MCF 10A (cell line): ENCODE results near the gene ASAP2. TPM values are rescaled to one million over a fixed set of nuclear protein-coding genes. Genes with fewer than 3 reads are reported as not detected.

Source experiments
- BruUV-seq: library from RNA; stranded (reverse); fragments of 400-500 nt; replicated peaks from 2 replicates; lab custom pipeline; 2021; lab: Mats Ljungman, UMichigan
- CTCF ChIA-PET: fragments of 300-600 bp; sonication (Branson Sonifier 250); formaldehyde crosslinking; extraction: SDS; loops from one replicate; lab custom pipeline; 2021; ENCODE audit warnings: antibody characterized with exemption, inconsistent platforms; lab: Yijun Ruan, JAX
- POLR2A ChIA-PET: fragments of 300-600, 350-650 bp; sonication (Branson Sonifier 250); formaldehyde crosslinking; extraction: SDS; loops from one replicate; lab custom pipeline; 2020; ENCODE audit warnings: antibody characterized with exemption, inconsistent platforms; lab: Yijun Ruan, JAX
- DNase-seq: peaks from one replicate; pipeline ENCODE4 v3.0.0-alpha.2; 2018; ENCODE audit not compliant: unreplicated experiment
- H3K27ac Mint-ChIP-seq: one replicate; pipeline ENCODE4 v1.8.0; 2022; ENCODE audit warnings: mild to moderate bottlenecking, low read depth, mixed read lengths; ENCODE audit not compliant: unreplicated experiment
- H3K27me3 Mint-ChIP-seq: one replicate; pipeline ENCODE4 v1.8.0; 2022; ENCODE audit warnings: mixed read lengths; ENCODE audit not compliant: insufficient read depth, unreplicated experiment
- H3K36me3 Mint-ChIP-seq: one replicate; pipeline ENCODE4 v1.8.0; 2022; ENCODE audit warnings: mild to moderate bottlenecking, moderate library complexity, mixed read lengths; ENCODE audit not compliant: insufficient read depth, unreplicated experiment
- H3K4me1 Mint-ChIP-seq: one replicate; pipeline ENCODE4 v1.8.0; 2022; ENCODE audit warnings: mixed read lengths; ENCODE audit not compliant: insufficient read depth, unreplicated experiment
- H3K4me3 Mint-ChIP-seq: one replicate; pipeline ENCODE4 v1.8.0; 2022; ENCODE audit warnings: mild to moderate bottlenecking, moderate library complexity, mixed read lengths; ENCODE audit not compliant: unreplicated experiment
- H3K9me3 Mint-ChIP-seq: one replicate; pipeline ENCODE4 v1.8.0; 2022; ENCODE audit warnings: mixed read lengths; ENCODE audit not compliant: unreplicated experiment
- intact Hi-C: fragments of 100-400 bp; cut with micrococcal nuclease; formaldehyde crosslinking; loops from 2 replicates; pipeline ENCODE4 v1.14.1; 2022
- total RNA-seq: library from RNA; stranded (reverse); gene quantifications from 2 replicates; pipeline ENCODE4 v1.2.3, GENCODE V29; 2022
- TF ChIP-seq, protein P1 (sequence below): fragments of 200-600 bp; IDR thresholded peaks from one replicate; pipeline ENCODE4 v1.8.0; 2022; ENCODE audit warnings: antibody characterized with exemption, mild to moderate bottlenecking; ENCODE audit not compliant: unreplicated experiment

ASAP2 gene
- total RNA-seq, 1 experiment from 2014 or later: 80.8 TPM

GRCh38 chr2:9336576-9337314 lies 130.1 kb downstream of the ASAP2 start:
- peak; percentile 98 for DNase-seq
- ChIA-PET POLR2A (interaction anchor here (1.0 to 1.5 kb wide), 2 partner anchors 118 to 130 kb away, joined by 3 to 4 read pairs; partner anchors contain the start of gene ASAP2), CTCF (interaction anchor here (1.2 kb wide), 1 partner anchor 193 kb away, joined by 4 read pairs; no protein-coding TSS in a partner anchor)
- Mint-ChIP-seq H3K27me3 (no peaks in the 10 kb centered on the region), H3K36me3 (peaks cover 60% of the 10 kb centered on the region), H3K4me3 (no peak overlapping the region), H3K27ac (peak overlapping the region; percentile 58), H3K4me1 (peaks cover 31% of the 10 kb centered on the region), H3K9me3 (no peaks in the 10 kb centered on the region)
- intact Hi-C loops: loop anchor here (2.0 to 10.0 kb wide), 2 partner anchors 50 to 462 kb away; no protein-coding TSS in a partner anchor
- TF ChIP-seq, protein P1, sequence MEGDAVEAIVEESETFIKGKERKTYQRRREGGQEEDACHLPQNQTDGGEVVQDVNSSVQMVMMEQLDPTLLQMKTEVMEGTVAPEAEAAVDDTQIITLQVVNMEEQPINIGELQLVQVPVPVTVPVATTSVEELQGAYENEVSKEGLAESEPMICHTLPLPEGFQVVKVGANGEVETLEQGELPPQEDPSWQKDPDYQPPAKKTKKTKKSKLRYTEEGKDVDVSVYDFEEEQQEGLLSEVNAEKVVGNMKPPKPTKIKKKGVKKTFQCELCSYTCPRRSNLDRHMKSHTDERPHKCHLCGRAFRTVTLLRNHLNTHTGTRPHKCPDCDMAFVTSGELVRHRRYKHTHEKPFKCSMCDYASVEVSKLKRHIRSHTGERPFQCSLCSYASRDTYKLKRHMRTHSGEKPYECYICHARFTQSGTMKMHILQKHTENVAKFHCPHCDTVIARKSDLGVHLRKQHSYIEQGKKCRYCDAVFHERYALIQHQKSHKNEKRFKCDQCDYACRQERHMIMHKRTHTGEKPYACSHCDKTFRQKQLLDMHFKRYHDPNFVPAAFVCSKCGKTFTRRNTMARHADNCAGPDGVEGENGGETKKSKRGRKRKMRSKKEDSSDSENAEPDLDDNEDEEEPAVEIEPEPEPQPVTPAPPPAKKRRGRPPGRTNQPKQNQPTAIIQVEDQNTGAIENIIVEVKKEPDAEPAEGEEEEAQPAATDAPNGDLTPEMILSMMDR: no peak
- no TSS peak for BruUV-seq

DNA sequence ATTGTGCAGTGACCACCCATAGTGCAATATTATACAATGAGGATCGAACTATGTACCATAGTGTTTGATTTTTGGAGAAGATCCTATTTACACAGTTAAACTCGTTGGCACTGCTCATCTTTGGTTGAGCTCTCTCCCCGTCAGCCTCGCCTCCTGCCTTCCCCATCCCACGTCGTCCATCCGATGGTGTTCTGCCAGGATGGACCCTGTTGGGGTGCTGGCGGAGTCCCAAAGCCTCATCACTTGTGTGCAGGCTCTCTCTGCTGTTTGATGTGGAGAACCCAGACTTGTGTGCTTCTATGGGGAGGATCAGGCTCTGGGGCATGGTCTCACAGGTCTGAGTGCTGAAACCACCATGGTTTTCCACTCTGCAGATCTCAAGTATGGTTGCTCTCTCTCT lies 131.3 kb downstream of the ASAP2 start:
- Mint-ChIP-seq H3K27ac (peak overlapping the region; percentile 76), H3K9me3 (no peaks in the 10 kb centered on the region), H3K4me1 (peaks cover 31% of the 10 kb centered on the region), H3K4me3 (no peak overlapping the region), H3K36me3 (peaks cover 60% of the 10 kb centered on the region), H3K27me3 (no peaks in the 10 kb centered on the region)
- ChIA-PET POLR2A (interaction anchor here (0.7 kb wide), 1 partner anchor 85 kb away, joined by 3 read pairs; the partner anchor contains the start of gene ITGB1BP1), CTCF (interaction anchor here (0.6 to 1.2 kb wide), 3 partner anchors 132 to 197 kb away, joined by 3 to 4 read pairs (median 4); no protein-coding TSS in a partner anchor)
- no peak for DNase-seq
- TF ChIP-seq, protein P1: no peak
- BruUV-seq: no TSS peak
- intact Hi-C loops: loop anchor here (2.0 to 10.0 kb wide), 2 partner anchors 51 to 463 kb away; no protein-coding TSS in a partner anchor

- H3K4me1 Mint-ChIP-seq: peaks cover 21% of the 10 kb centered on the region
- intact Hi-C loops: no loop called here
- DNase-seq: no peak
- ChIA-PET CTCF (interaction anchor here (0.5 kb wide), 1 partner anchor 131 kb away, joined by 6 read pairs; no protein-coding TSS in a partner anchor), POLR2A (interaction anchor here (0.7 to 1.5 kb wide), 2 partner anchors 13 to 24 kb away, joined by 3 to 5 read pairs; no protein-coding TSS in a partner anchor)
- BruUV-seq: no TSS peak
- no peak overlapping the region for H3K4me3 Mint-ChIP-seq
- no peaks in the 10 kb centered on the region for H3K9me3 Mint-ChIP-seq
- no peaks in the 10 kb centered on the region for H3K27me3 Mint-ChIP-seq
- TF ChIP-seq, protein P1: no peak
- peaks cover 61% of the 10 kb centered on the region for H3K36me3 Mint-ChIP-seq
- H3K27ac Mint-ChIP-seq: no peak overlapping the region
Measured at GRCh38 chr2:9341337-9341887, 134.8 kb downstream of the ASAP2 start.

GRCh38 chr2:9342659-9343058 lies 136.0 kb downstream of the ASAP2 start:
- TF ChIP-seq, protein P1: no peak
- no TSS peak for BruUV-seq
- ChIA-PET POLR2A (interaction anchor here (0.6 to 1.5 kb wide), 4 partner anchors 22 to 151 kb away, joined by 3 to 5 read pairs (median 3); no protein-coding TSS in a partner anchor), CTCF (interaction anchor here (1.2 kb wide), 1 partner anchor 10 kb away, joined by 3 read pairs; no protein-coding TSS in a partner anchor)
- Mint-ChIP-seq H3K36me3 (peaks cover 64% of the 10 kb centered on the region), H3K4me1 (peaks cover 8% of the 10 kb centered on the region), H3K4me3 (no peak overlapping the region), H3K9me3 (no peaks in the 10 kb centered on the region), H3K27ac (no peak overlapping the region), H3K27me3 (no peaks in the 10 kb centered on the region)
- no peak for DNase-seq
- intact Hi-C loops: no loop called here
